Left hindlimb (tissue), 1 donor: ENCODE measurements around the gene SLC38A4.

Experiments used
- DNase-seq: peaks from one replicate; pipeline ENCODE4 v3.0.0-alpha.2; 2018

Gene SLC38A4

DNA sequence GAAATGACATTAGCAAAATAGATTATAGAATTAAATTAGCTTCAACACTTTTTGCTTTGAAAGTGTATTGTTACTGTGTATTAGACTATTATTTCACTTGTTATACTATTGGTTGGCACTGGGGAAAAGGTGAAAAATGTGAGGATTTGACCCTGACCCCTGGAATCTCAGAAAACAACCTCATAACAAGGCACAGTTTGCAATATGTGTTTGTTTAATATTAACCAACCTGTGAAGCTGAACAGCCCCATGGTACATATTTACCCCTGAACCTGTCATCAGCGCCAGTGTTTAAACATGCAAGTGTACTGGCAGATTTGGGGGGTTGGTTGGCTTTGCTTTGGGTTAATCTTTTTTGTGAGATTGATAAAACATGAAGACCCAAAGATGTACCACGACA lies 11.7 kb downstream of the SLC38A4 start:
- no peak for DNase-seq

DNA sequence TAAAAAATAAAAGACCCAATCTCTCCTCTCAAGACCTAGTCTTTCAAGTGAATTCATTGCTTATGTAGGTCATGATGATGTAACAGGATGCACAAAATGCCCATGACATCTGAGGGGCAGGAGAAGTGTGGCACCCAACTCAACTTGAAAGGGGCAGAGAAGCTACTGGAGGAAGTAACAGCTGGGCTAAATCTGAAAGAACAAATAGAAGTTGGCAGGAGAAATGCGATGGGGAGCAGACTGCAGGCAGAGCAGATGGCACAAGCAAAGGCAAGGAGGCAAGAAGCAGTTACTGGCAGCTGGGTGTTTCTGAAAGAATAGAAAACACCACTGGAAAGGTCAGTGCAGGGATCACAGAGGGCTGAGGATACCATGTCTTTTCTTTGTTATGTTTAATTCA lies 14.6 kb downstream of the SLC38A4 start:
- no peak for DNase-seq

DNA sequence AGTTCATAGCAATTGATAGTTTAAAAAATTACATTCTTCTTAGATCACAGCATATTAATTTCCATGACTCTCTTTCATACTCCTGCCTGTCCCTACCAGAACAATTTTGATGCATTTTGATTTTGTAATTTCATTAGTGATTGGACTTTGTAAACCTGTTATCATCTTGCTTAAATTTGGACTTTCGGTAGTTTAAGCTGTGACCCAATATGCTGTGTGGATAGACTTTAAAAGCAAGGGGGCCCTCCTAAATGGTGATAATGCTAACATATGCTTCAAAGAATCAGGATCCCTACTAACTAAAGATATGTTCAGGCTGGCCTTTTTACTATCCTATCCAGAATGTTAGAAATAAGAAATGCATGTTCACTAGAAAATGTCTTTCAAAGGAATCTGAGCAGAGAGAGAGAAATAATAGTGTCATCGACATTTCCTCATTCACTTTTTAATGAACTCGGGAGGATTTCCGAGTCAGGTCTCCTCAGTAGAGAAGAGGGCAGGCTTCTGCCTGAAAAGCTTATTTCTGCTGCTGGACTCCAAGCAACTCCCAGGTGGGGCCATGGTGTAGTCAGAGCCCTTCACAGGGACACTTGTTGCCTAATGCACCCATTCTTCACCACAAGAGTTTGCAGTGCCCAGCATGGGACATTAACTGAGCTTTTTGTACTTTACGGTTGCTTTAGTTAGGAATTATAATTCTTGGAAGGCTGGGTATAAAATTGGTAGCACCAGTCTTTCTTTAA lies 16.7 kb downstream of the SLC38A4 start:
- DNase-seq = no peak

DNA sequence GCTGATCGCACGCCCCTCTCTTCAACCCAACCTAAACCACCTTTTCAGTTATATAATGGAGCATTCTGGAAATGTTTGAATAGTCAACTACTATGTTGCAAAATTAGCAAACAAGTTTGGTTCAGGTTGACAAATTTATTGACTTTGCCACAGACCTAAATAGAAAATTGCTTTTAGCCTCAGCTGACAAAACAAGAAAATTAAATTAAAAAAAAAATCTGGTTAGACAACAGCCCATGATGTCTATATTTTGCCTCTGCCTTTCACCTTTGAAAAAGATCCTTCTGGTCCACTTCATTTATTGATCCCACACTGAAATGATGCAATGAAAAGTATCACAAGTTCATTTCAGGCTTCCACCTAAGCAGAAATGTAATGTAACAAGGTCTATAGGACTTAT lies 17.5 kb downstream of the SLC38A4 start:
- DNase-seq = no peak

DNA sequence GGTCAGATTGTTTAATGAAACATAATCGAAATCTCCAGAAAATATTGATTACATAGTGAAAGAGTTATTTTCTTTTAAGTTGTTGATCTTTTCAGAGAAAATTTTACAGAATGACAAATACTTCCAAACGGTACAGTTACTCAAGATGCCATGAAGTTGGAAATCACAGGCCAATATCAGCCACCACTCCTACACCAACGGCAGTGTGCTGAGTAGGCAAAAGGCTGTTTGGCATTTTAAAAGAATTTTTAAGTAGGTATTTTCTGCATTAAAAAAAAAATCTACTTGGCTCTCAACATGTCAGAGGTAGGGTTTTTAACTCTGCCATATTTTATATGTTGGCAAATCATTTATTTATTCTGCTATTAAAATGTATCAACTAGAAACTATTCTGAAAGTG lies 21.7 kb downstream of the SLC38A4 start:
- no peak for DNase-seq

DNA sequence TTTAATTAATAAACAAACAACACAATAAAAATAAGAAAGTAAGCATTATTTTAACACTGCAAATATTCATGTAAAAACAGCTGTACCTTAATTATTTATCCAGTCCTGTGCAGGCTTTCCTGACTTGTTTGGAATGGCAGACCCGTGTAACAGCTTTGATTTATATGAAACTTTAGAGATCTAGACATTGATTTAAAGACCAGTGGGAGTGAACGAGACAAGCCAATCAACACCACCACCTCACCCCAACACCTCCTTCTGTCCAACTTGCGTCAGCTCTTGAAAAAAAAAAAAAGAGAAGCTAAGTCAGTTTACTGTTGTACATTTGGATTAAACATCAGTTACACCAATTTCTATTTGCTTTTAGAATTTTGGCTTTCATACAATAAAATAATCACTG lies 22.3 kb downstream of the SLC38A4 start:
- no peak for DNase-seq

DNA sequence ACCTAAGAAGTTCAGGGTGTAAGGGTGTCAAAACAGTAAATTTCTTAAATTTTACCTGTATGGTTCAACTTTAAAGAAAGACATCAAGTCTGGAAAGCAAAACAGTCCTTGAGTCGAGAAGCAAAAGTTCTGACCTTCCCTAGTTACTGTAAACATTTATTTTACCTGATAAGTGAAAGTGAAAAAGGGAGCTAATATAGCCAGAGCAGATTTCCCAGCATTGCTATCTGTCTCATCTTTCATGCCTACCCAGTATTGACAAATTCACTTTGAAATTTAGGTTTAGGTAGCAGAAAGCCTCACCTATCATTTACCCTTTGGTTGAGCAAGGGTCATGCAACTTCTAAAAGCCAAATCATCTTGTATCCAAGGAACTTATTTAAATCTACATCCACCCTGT lies 24.5 kb downstream of the SLC38A4 start:
- no peak for DNase-seq

DNA sequence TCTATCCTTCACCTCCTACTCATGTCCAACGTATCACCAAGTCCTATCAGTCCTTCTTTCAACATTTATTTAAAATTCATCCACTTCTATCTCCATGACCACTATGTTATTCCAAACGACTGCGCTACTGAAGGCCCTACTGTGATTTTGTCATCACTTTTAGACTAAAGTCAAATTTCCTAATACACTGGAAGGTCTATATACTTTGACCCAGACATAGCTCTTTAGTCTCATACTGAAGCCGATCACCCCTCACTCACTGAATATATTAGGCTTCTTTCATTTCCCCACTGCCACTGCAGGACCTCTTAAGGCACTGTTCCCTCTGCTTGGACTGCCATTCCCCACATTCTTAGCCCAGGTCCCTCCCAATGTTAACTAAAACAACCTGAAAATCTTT lies 25.6 kb downstream of the SLC38A4 start:
- DNase-seq = no peak

DNA sequence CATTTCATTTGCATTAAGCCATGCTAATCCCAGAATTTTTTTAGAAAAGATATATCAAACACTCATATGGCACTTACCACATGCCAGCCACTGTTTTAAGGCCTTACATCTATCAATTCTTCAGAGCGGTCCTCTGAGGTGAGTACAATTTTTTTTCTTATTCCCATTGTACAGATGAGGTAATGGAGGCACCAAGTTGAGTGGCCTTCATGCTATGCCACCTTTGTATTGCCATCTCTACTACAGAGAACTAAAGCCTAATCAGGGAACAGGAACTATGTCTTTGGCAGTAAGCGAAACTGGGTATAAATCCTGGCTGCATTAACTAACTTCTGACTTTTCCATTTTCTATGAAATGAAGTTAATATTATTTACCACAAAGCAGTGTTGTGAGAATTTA lies 27.1 kb downstream of the SLC38A4 start:
- DNase-seq = no peak

DNA sequence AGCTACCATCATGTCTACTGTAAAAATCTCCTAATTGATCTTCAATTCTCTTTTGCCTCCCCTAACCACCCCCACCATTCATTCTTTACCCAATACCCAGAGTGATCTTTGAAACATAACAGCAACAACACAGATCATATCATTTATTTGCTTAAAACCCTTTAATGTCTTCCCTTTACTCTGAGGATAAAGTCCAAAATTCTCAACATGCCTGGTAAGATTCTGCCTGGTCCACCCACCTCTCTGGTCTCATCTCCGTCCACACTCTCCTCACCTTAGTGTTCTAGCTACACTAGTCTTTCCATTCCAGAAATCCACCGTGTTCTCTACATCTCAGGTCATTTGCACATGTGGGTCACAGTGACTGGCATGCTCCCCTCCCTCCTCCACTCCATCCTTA lies 27.7 kb downstream of the SLC38A4 start:
- no peak for DNase-seq

DNA sequence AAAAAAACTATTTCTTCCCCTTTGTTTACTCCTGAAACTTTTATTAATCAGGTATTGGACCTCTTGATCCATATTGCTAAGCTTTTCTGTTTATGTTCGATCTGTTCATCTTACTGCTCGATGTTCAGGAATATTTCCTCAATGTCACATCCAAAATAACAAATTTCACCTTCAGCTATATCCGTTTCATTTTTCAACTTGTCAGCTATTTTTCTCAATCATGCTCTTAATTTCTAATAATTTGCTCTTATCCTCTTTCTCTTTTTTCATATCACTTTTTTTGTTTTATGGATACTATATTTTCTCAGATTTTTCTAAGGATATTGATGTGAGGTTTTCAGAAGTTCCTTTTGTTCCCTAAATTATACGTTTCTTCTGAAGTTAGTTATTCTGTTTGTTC lies 29.8 kb downstream of the SLC38A4 start:
- DNase-seq = no peak

DNA sequence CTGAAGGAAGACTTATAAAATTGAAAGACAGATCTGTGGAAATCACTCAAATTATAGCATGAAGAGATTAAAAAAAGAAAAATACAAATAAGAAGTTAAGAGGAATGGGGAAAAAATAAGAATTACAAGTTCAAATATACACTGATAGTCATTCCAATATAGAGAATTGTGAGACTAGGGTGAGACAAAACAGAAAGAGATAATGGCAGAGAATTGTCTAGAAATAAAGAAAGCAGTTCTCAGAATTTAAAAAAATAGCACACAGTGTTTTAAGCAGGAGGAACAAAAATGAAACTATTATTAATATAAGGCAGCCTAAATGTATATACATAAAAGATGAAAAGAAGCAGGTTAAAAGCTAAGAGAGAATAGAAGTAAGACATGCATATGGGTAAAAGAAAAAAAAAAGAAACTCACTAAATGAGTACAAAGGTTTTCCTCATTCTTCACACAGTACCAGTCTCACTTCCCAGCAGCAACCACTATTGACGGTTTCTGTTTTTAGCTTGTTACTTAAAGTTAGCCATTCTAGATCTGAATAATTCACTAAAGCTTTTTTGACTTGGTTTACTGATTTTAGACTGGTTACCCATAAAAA lies 31.1 kb downstream of the SLC38A4 start:
- no peak for DNase-seq

DNA sequence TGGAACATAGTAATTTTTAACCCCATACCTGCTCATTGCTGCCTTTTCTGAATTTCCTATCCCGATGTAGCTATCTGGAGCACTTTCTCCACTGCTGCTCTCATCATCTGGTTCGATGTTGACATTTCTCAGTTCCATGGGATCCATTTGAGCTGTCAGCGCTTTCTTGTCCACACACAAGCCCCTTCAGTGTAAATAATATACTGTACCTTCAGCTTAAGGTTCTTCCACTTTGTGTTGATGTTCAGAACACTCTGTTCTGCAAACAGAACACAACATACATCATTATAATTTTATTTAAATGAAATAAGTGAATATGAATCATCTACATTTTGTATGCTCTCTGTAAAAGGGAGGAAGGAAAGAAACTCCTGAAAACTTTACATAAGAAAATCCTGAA lies 32.9 kb downstream of the SLC38A4 start:
- no peak for DNase-seq

DNA sequence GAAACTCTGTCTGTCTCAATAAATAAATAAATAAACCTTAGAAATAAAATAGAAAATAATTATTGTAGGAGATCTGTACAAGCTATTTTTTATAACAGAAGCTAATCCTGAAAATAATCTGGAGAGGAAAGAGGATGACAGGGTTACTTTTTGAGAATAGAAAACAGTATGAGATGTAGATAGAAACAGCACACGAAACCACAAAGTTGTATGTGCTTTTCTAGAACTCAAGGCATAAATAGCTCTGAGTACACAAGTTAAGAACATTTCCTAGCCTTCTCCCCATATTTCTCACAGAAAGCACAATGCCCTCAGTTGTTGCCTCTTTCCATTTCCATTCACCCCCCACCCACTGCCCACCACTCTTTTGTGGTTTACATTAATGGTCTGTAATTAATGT lies 35.7 kb downstream of the SLC38A4 start:
- no peak for DNase-seq

DNA sequence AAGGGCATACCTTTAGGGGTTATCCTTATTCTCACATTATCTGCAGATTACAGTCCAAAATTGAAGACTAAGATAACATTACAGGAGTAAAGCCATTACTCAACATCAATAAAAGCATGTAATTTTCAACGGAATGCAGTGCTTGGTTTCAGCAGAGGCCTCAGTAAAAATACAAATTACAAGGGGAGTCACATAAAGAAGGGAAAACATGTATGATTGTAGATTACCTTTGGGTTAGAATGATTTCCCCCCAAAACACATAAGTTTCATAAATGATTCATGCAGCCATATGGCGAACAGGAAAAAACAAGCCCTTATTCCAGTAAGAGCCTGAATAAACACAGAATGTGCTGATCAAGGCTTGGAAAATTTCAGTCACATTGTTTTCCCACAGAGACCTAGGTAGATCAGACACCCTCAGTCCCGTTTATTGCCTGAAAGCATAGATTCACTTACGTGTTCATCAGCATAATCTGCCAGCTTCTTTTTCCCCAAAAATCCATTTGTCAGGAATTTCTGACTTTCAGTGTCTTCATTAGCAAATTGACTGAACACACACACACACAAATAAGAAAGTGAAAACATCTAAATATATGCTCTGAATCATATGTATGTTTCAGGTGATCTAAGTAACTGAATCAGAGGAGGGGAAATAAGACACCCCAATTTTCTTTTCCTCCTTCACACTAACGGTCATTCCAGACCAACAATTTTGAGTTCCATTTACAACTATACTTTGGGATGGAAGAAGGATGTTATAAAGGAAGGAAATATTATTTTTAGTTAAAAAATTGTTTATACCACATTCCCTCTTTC lies 37.5 kb downstream of the SLC38A4 start:
- DNase-seq = no peak

DNA sequence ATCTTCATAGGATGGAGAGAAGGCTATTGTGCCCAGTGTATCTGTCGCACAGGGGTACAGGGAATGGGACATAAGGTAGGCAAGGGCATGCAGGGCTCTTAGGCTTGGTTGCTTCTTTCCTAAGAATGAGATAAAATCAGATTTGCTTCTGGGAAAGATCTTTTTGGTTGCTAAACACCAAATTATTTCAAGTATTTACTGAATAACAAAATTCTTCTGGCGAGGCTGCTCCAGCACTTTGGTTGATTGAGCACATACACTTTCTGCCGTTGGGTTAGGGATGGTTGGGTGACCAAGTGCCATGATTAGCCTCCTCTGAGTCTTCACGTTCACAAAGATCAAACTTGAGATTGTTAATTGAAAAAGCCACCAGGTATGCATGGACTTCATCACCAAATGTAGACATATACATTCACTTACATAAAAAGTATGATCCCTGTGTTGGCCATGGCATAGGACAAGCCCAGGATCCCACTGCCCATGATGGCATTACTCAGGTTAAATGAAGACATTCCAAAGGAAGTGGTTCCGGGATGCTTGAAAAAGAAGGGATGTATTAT lies 38.2 kb downstream of the SLC38A4 start:
- no peak for DNase-seq

DNA sequence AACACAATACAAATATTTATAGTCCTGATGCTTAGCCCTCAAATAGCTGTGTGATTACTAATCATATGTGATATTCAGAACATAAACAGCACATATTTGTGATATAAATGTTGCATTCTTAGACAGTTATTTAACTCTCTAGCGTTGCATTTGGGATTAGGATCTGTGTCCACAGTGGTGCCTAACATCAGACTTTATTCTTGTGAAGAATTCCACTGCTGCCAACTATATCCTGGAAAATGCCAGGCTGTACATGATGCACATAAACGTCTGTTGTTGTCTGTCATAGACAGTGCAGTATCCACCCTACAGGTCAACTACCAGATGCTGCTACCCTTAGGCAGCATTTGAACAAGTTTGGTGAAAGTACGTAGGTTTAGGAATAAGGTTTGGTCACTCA lies 39.0 kb downstream of the SLC38A4 start:
- DNase-seq = no peak

DNA sequence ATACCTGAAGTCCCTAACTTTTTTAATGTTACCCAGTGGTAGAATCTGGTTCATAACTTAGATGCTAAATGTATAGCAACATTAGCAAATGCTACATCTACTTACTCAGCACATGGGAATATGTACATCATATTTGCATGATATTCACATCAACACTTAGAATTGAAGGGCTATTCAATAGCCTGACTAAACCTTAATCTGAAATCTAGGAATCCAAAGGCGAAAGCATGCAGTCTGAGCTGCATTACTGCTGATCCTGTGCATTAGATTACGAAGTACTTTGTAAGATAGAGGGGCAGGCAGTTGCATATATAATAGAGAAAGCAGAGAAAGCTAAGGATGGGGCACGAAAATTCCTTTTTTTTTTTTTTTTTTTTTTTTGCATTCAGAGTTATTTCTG lies 40.4 kb downstream of the SLC38A4 start:
- DNase-seq = no peak

DNA sequence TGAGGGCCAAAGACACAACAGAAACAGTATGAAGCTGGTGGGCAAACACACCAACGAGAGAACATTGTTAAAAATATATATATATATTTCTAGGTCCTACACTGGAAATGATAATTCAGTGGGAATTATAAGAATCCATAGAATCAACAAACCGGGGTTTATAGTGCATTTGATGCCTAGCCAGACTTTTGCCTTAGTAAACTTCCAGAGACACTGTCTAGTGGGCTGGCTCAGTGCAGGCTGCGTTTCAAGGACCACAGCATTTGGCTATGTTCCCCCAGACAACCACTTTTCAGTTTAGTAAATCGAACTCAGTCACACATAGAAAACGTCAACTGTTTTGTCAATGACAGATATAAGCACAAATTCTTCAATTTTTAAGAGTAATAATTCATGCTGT lies 41.9 kb downstream of the SLC38A4 start:
- DNase-seq = no peak

DNA sequence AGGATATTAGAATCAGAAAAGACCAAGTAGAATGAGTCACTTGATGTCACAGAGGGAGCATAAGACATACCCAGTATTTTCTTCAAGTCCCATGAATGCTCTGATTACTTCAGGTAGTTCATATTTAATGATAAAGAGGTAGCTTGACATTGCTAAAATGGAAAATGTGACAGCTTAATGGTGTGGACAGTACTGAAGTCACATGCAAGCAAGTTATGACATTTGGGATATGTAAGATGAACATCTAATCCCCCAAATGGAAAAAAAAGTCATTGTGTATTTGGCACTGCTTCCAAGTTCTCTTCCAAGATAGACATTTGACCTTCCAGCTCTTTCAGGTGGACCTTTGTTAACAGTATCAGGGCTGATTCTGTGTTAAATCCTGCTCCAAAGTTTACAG lies 45.9 kb downstream of the SLC38A4 start:
- DNase-seq = no peak

DNA sequence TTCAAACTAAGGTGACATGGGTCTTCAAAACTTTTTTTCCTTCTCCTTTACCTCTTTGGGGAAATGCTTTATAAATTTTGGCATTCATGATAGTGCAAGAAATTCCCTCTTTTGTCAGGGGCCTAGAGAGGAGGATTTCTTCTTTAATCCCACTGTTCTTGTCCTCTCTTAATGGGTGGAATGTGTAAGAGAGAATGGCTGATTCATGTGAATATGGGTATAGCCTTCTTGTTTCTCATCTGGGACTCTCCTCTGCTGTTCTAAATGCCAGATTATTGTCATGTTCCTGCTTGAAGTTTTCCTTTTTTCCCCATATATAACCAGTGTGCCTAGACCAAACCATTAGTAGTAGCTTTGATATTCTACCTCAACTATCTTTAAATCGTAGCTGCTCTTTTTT lies 46.7 kb downstream of the SLC38A4 start:
- DNase-seq = no peak

DNA sequence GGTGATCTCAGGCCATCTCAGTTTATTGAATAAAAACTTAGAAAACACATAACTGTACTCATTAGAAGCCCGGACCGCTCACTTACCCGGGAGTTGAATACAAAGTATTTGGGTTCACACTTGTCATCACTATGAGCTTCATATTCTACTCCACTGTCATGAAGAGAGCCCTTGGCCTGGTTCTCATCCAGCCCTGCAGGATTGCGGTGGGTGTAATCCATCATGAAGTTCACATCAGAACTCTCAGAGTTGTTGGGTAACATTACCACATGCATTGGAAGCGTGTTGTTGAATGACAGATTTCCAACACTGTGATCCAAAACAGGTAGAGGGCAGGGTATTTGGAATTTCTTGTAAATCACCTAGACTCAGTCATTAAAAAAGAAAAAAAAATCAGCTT lies 47.4 kb downstream of the SLC38A4 start:
- no peak for DNase-seq

DNA sequence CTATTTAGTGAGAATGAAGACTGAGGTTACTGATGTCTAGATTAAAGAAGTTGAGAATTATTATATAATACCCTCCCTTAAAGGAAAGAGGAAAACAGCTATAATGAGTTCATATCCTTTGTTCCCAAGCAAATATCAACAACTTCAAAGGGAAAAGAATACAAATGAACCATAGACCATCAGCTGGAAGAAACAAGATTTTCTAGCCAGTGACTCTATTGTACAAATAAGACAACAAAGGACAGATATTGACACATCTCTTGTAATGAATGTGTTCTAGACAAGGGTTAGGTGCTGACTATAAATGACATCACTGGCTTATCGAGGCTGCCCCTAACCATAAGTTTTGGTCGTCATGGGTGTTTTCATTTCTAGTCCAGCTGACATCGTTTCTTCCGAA lies 48.2 kb downstream of the SLC38A4 start:
- DNase-seq = no peak

DNA sequence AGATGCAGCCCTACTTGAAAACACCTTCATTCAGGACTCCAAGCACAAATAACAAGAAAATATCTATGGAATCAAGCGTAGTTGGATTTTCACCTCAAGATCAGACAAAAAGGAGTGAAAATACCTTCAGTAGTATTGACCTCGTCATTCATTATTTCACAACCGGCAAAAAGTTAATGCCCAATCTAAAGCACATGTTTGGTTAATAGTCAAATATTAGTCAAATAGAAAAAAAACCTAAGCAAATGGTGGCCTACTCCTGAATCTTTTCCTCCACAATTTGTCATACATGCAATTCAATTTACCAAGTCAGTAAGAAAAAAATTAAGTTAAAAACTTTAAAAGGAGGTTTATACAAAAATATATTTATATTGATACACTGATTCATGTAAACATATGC lies 50.0 kb downstream of the SLC38A4 start:
- DNase-seq = no peak
